ENCODE data around the gene KRTAP1-5. TPM values are rescaled to one million over a fixed set of nuclear protein-coding genes. Genes with fewer than 3 reads are reported as not detected.
"Not testable (repeated sequence)": the region's sequence is repeated elsewhere in the genome, so short reads cannot be mapped to it uniquely, and the experiment has no call there.

The KRTAP1-5 gene
- total RNA-seq, 3 donors from 2014 or later, result not detected

- no peaks in the 10 kb centered on the region for H3K4me1 ChIP-seq
- peaks cover 0 to 3% of the 10 kb centered on the region in 2 donors for H3K27me3 ChIP-seq
- intact Hi-C loops (cut with DNase I; ENCODE audit: low total_unique reads), result no loop called here
- no peak overlapping the region for H3K27ac ChIP-seq
- H3K4me3 ChIP-seq, result no peak overlapping the region
- H3K36me3 ChIP-seq, result no peaks in the 10 kb centered on the region
- no peaks in the 10 kb centered on the region for H3K9me3 ChIP-seq
- DNase-seq (ENCODE audit: low spot score in 2 of 2), result no peak
- no peak for TF ChIP-seq POLR2AphosphoS5 (IDR thresholded peaks at IDR 0.05)
These were observed 27.0 kb upstream of the KRTAP1-5 start for GRCh38 chr17:41054025-41054424.

- TF ChIP-seq CTCF (IDR thresholded peaks at IDR 0.05) (no peak), POLR2A (IDR thresholded peaks at IDR 0.05) (no peak), POLR2AphosphoS5 (IDR thresholded peaks at IDR 0.05) (no peak)
- intact Hi-C loops (cut with DNase I; ENCODE audit: low total_unique reads), result no loop called here
- no peak overlapping the region for H3K27ac ChIP-seq
- no peak for DNase-seq (ENCODE audit: low spot score in 2 of 2)
- H3K4me3 ChIP-seq, result no peak overlapping the region
- H3K9me3 ChIP-seq, result no peaks in the 10 kb centered on the region
- H3K4me1 ChIP-seq, result no peaks in the 10 kb centered on the region
- peaks cover 0 to 4% of the 10 kb centered on the region in 2 donors for H3K27me3 ChIP-seq
- no peaks in the 10 kb centered on the region for H3K36me3 ChIP-seq
These were observed 25.6 kb upstream of the KRTAP1-5 start for GRCh38 chr17:41052566-41052965.

- Histone ChIP-seq H3K27me3 (peaks cover 0 to 4% of the 10 kb centered on the region in 2 donors), H3K9me3 (no peaks in the 10 kb centered on the region), H3K27ac (no peak overlapping the region), H3K36me3 (no peaks in the 10 kb centered on the region), H3K4me1 (no peaks in the 10 kb centered on the region), H3K4me3 (no peak overlapping the region)
- TF ChIP-seq POLR2AphosphoS5 (IDR thresholded peaks at IDR 0.05), result no peak
- TF ChIP-seq POLR2A (IDR thresholded peaks at IDR 0.05), result no peak
- no peak for TF ChIP-seq CTCF (IDR thresholded peaks at IDR 0.05)
- DNase-seq (ENCODE audit: low spot score in 2 of 2), result no peak
- intact Hi-C loops (cut with DNase I; ENCODE audit: low total_unique reads), result no loop called here
These were observed 22.1 kb upstream of the KRTAP1-5 start for GRCh38 chr17:41049110-41049509.

- H3K27me3 ChIP-seq, result peaks cover 0 to 4% of the 10 kb centered on the region in 2 donors
- intact Hi-C loops (cut with DNase I; ENCODE audit: low total_unique reads), result no loop called here
- H3K9me3 ChIP-seq, result no peaks in the 10 kb centered on the region
- no peak overlapping the region for H3K4me3 ChIP-seq
- DNase-seq (ENCODE audit: low spot score in 2 of 2), result no peak
- H3K4me1 ChIP-seq, result no peaks in the 10 kb centered on the region
- H3K27ac ChIP-seq, result no peak overlapping the region
- TF ChIP-seq CTCF (IDR thresholded peaks at IDR 0.05), result no peak
- no peak for TF ChIP-seq POLR2AphosphoS5 (IDR thresholded peaks at IDR 0.05)
- TF ChIP-seq POLR2A (IDR thresholded peaks at IDR 0.05), result no peak
- no peaks in the 10 kb centered on the region for H3K36me3 ChIP-seq
These were observed 21.4 kb upstream of the KRTAP1-5 start for GRCh38 chr17:41048441-41048840.

- intact Hi-C loops (cut with DNase I; ENCODE audit: low total_unique reads); H3K27me3 ChIP-seq; DNase-seq (ENCODE audit: low spot score in 2 of 2); H3K27ac ChIP-seq; H3K4me3 ChIP-seq; H3K36me3 ChIP-seq; H3K9me3 ChIP-seq; H3K4me1 ChIP-seq: not testable (repeated sequence)
These were observed 19.9 kb upstream of the KRTAP1-5 start, which contains the start of gene KRTAP2-1 for GRCh38 chr17:41046735-41047465. KRTAP2-1 (minus strand) TSS chr17:41047316; CDS start chr17:41047267, 49 bp downstream.

GRCh38 chr17:41042953-41043352 is 15.9 kb upstream of the KRTAP1-5 start:
- no peak for TF ChIP-seq POLR2A (IDR thresholded peaks at IDR 0.05)
- TF ChIP-seq POLR2AphosphoS5 (IDR thresholded peaks at IDR 0.05), result no peak
- no peak for TF ChIP-seq CTCF (IDR thresholded peaks at IDR 0.05)
- intact Hi-C loops (cut with DNase I; ENCODE audit: low total_unique reads), result no loop called here
- no peaks in the 10 kb centered on the region for H3K27me3 ChIP-seq
- DNase-seq (ENCODE audit: low spot score in 2 of 2), result no peak
- H3K4me1 ChIP-seq, result no peaks in the 10 kb centered on the region
- H3K36me3 ChIP-seq, result no peaks in the 10 kb centered on the region
- no peaks in the 10 kb centered on the region for H3K9me3 ChIP-seq
- H3K4me3 ChIP-seq, result no peak overlapping the region
- no peak overlapping the region for H3K27ac ChIP-seq
